Peyer's patch (tissue), 4 donors: ENCODE results near the gene BRSK1.

Experiments used
- POLR2A ChIP-seq, 2 donors: fragments of 450-650 bp; IDR thresholded peaks; one replicate each; pipeline ENCODE4 v1.5.1; 2017; ENCODE audit warnings: antibody characterized with exemption in 2 of 2, mild to moderate bottlenecking in 2 of 2, moderate library complexity in 2 of 2
- TF ChIP-seq, protein P1 (sequence below), 6 experiments: fragments of 450-650 bp in 4 of 6; fragments of 200-600 bp in 2 of 6; sonication (generic) in 1 of 6; IDR thresholded peaks; one replicate each; pipeline ENCODE4 v1.5.1; 2017 to 2019; ENCODE audit warnings: antibody characterized with exemption in 6 of 6, mild to moderate bottlenecking in 3 of 6, moderate library complexity in 1 of 6

DNA sequence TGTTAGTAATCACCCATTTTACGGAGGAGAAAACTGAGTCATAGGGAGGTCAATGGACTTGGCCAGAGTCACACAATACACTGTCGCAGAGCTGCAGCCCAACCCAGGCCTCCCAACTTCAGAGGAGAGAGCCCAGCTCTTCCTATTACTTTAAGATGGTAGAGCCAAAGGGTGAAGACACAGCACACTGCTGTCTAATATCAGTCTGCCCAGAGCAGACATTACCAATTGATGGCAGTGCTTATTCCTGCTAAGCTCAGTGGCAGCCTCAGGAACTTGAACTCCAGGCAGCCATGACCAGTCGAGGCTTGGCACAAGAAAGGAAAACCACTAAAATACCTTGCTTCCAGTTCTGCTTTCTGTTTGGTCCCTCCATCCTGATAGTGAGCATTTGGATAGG, 22.9 kb downstream of the BRSK1 start:
- TF ChIP-seq, protein P1, sequence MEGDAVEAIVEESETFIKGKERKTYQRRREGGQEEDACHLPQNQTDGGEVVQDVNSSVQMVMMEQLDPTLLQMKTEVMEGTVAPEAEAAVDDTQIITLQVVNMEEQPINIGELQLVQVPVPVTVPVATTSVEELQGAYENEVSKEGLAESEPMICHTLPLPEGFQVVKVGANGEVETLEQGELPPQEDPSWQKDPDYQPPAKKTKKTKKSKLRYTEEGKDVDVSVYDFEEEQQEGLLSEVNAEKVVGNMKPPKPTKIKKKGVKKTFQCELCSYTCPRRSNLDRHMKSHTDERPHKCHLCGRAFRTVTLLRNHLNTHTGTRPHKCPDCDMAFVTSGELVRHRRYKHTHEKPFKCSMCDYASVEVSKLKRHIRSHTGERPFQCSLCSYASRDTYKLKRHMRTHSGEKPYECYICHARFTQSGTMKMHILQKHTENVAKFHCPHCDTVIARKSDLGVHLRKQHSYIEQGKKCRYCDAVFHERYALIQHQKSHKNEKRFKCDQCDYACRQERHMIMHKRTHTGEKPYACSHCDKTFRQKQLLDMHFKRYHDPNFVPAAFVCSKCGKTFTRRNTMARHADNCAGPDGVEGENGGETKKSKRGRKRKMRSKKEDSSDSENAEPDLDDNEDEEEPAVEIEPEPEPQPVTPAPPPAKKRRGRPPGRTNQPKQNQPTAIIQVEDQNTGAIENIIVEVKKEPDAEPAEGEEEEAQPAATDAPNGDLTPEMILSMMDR (IDR thresholded peaks at IDR 0.05), result no peak
- no peak for TF ChIP-seq POLR2A (IDR thresholded peaks at IDR 0.05)
